HG03135 (cell line): ENCODE data around the gene GATA6.

ENCODE experiments used
- ATAC-seq: cut with Tn5 transposase; IDR thresholded peaks from one replicate; pipeline ENCODE4 v1.9.1; 2021; ENCODE audit warnings: mild to moderate bottlenecking, moderate library complexity; ENCODE audit not compliant: unreplicated experiment

GATA6 gene

DNA sequence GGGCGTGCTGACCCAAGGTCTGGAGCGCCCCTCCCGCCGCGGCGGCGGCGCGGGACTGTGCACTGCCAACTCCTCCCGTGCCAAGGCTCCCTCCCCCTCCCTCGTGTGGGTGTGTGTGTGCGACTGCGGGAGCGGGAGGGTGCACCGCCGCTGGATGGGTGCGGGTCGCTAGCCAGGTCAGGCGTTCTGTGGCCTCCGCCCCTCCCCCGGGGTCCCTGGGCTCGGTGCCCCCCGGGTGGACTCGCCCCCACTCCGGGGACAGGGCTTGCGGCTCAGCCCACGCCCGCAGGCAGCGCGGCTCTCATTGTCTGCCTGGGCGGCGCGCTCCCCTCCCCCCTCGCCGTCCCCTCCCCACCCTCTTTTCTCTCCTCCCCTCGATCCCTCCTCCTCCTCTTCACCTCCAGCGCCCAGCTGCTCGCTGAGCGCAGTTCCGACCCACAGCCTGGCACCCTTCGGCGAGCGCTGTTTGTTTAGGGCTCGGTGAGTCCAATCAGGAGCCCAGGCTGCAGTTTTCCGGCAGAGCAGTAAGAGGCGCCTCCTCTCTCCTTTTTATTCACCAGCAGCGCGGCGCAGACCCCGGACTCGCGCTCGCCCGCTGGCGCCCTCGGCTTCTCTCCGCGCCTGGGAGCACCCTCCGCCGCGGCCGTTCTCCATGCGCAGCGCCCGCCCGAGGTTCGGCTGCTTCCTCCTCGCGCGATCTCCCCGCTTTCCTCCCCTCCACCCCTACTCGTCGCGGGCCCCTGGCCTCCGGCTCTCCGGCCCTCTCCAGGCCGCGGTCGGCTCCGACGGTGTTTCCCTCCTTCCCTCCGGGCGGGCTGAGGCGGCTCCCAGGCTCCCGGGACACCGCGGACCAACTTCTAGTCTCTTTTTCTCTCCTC, at the start of gene GATA6:
TSS of gene GATA6 (plus strand) at position 579 of the 878 bp plus-strand sequence. CDS start 1,556 bp downstream, outside the sequence.
- ATAC-seq, result no peak

DNA sequence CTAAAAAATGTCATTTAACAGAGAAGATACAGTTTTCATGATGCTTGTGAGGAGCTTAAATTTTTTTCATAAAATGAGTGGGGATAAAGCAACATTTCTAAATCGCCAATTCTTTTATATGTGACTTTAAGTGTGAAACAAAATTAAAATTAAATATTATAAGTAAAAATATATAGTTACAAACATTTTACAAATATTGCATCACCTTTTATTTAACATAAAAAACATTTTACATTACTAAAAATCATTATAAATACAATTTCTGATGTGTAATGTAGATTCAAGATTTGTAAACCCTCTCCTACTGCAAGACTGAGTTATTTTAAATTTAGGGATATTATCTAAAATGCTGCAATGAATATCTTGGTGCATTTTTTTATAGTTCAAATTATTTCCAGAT, 44.4 kb upstream of the GATA6 start:
- no peak for ATAC-seq

DNA sequence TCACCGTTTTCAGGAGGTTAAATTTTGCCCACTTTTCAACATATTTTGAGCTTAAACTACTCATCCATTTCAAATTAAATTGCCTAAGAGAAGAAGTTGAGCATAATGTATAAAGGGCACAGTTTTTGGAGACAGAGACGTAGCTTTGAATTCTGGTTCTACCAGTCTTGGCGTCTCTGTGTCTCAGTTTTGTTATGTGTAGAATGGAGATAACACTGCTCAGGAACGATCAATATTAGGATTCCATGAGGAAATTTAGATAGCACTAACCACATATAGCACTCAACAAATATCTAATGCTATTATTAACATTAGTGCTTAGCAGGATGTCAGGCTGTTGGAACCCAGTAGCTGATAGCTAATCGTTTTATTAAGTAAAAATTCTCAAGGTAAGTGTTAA, 40.4 kb upstream of the GATA6 start:
- no peak for ATAC-seq

DNA sequence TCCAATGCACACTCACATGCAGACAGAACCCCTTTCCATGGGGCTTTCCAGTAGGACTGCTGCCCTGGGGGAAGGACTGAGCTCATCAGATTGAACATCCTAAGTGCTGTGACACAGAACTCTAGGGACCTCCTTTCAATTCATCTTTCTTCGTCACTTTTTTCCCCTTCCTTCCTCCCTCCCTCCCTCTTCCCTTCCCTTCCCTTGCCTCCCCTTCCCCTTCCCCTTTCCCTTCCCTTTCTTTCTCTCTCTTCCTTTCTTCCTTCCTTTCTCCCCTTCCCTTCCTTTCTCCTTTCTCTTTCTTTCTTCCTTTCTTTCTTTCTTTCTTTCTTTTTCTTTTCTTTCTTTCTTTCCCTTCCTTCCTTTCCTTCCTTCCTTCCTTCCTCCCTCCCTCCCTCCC, 39.6 kb upstream of the GATA6 start:
- no peak for ATAC-seq

DNA sequence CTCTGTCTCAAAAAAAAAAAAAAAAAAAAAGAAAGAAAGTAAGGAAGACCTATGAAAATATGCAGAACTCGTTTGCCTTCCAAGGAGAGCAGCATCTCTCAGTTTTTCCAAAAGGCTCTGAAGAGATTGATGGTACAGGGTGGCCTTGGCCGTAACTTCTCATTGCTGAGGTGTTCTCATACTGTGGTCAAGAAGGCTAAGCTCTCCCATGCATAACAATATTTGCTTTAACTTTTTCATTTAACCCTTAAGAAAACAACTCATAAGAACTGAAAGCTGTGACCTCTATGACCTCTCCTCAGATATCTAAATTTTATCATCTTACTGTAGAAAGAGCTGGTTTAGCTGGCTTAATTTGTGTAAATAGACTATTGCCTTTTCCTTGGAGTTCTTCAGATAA, 37.1 kb upstream of the GATA6 start:
- no peak for ATAC-seq

DNA sequence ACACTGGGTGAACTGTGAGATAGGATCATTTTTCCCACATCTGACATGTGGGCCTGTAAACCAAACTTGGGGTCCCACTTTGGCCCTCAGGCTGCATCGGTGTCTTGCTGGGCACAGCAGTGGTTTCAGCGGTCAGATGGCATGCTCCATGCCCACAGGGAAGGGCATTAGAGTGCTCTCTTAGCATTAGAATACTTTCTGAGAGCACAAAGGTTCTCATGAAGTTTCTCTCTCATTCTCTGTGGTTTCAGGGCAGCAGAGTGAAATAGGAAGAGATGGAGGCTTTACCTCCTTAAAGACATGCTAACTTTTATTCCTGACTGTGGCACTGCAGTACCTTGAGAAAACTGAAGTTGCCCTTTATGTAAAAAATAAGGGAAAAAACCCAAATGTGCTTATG, 36.6 kb upstream of the GATA6 start:
- no peak for ATAC-seq

DNA sequence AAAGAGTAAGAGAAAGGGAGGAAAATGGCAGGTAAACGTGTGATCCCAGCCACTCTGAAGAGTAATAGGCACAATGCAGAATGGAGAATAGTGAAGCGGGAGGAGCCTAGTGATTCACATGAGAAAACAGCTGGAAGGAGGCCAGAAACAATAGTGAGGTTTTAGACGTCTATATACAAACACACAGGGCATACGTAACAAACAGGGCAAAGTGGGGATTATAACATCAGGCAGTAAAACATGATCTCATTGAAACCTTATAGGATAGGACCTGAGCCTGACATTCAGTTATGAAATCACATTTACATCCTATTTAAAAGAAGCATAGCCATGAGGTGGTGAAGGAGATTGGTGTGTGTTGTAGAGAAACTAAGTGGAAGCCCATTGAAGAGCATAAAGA, 33.0 kb upstream of the GATA6 start:
- ATAC-seq, result no peak

DNA sequence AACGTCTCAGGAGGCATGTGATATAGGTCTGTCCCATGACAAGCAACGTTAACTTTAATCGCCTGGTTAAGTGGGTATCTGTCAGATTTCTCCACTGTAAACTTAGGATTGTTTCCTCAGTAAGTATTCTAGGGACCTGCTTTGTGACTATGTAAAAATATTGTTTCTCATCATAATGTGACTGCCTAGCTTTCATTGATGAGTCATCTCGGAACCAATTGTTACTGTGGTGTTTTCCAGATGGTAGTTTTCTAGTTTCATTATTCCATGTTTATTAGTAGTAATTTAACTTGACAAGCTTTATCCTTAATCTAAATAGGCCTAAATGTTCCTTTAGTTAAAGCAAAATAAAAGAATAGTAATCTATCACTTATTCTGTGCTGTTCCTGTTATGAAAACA, 28.2 kb upstream of the GATA6 start:
- no peak for ATAC-seq

DNA sequence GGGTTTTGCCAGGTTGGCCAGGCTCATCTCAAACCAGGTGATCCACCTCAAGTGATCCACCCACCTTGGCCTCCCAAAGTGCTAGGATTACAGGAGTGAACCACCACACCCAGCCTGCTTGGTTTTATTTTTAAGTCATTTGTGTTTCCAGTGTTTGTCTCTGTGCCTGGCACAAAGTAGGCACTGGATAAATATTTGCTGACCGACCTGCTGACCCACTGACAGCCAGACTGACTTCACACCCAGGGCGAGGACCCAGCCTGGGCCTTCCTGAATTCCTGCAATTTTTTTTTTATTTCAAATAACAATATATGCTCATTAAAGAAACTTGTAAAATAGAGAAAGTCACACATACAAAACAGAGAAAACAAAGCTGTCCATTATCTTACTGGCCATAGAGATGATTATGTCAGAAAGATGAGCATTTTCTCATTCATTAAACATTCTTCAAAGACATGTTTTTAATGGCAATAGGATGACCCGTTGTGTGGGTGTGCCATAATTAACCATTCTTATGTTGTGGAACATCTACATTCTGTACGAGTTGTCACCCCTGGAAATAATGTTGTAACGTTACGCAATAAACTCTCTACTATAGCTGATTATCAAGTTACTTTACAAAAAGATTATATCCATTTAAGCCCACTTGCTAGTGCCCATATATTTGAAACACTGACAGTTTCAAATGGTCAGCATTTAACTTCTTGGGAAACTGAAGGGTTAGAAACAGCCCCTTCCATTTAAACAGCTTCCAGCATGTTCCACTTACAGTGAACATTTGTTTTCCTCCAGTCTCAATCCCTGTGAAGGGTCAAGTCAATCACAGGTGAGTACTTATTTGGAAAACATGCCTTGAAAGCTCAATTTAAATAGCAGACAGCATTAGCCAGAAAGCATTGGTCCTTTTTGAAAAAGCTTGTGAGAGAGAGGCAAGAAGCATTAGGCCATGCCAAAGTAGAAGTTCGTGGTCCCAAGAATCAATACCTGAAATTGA, 25.7 kb upstream of the GATA6 start:
- no peak for ATAC-seq

DNA sequence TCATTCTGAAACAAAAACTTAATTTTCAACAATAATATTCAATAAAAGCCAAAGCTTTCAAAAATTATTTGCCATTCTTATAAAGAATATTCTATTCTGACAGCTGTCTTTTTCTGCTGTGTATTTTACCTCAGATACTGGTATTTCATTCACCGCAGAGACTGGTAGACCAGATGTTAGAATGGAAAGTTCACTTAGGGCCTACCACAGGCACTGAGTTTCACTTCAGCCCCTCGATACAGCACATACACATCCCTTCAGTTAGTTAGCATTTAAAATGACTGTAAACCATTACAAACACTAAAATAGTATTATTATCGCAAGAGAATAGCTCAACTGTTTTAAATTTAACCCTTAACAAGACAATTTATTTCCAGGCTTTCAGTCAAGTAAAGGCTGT, 24.2 kb upstream of the GATA6 start:
- no peak for ATAC-seq

DNA sequence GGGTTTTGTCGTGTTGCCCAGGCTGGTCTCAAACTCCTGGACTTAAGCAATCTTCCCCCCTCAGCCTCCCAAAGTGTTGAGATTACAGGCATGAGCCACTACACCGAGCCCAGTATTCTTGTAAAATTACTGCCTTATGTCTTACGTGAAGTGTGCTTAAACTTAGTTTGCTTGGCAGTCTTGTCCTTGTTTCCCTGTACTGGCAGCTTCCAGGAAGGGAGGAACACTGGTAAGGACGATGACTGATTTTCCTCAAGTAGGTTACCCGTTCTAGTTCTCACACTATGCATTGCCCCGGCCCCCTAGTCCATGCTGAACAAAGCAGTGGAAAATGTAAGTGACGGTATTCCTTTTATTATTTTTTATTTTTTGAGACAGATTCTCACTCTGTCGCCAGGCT, 19.7 kb upstream of the GATA6 start:
- ATAC-seq, result no peak

DNA sequence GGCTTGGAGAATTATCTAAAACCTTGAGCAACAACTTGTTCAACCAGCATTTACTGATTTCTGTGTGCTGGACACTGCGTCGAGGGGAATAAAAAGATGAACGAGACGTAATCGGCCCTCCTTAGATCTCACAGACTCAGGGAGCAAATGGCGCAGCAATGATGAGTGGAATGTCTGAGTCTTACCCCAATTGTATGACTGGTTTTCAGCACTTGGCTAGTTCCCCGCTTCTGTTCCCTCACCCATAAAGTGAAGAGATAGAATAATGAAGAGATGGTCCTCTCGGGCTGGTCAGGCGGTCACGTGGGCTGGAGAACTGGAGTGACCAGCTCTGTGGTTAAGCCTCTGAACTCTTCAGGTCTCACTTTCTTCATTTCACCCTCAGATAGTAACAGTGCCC, 17.3 kb upstream of the GATA6 start:
- ATAC-seq, result no peak

DNA sequence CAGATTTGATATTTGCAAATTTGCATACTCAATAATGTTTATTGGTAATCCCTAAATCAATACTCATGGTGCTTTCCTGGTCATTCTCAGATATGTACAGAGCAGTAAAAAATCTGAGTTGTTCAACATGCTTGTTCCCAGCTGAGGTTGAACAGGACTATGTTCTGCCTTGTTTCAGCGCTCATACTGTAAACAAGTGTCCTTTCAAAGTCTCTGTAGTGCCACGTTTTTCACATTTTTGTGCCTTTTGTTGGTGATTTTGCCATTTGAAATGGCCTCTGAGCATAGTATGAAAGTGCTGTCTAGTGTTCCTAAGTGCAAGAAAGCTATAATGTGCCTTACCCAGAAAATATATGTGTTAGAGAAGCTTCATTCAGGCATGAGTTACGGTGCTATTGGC, 16.0 kb upstream of the GATA6 start:
- ATAC-seq, result no peak

DNA sequence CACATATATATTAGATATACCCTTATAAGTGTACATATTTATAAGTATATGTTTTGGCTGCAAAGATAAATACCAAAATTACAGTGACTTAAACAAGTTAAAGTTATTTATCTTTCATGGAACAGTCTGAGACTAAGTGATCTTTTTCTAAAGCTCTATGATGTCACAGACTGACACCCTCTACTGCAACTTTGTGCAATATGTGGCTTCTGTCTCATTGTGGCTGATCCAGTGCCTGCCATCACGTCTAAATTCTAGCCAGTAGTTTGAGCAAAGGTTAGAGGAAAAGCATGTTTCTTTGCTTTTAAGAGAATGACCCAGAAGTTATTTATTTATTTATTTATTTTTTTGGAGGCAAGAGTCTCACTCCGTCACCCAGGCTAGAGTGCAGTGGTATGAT, 13.8 kb upstream of the GATA6 start:
- no peak for ATAC-seq

DNA sequence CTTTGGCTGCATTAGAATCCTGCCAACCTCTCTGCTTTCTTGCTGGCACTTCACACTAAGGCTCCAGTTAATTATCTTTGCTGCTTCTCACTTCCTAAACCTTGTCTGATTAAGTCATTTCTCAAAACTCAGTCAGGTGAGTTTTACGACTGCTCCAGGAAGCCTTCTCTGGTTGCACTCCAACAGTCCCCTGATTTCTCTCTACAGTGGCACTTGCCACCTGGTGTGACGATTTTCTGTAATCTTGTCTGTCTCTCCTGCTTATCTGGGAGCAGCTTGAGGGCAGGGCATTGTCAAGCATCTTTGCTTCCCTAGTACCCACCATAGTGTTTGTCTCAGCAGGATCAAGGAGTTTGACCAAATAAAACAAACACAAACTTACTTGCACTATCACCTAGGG, 10.4 kb upstream of the GATA6 start:
- ATAC-seq, result no peak

DNA sequence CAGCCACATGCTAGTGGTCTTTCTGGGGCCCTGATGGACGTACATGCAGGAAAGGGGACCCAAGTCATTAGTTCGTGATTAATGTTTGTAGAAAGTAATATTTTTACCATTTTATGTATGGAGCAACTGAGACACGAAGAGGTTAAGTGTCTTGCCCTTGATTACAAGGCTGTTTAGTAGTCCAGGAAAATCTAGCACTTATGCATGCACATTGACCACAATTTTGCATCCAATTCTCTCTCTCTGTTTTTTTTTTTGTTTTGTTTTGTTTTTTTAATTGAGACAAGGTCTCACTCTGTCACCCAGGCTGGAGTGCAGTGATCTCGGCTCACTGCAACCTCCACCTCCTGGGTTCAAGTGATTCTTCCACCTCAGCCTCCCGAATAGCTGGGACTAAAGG, 8.3 kb upstream of the GATA6 start:
- no peak for ATAC-seq

DNA sequence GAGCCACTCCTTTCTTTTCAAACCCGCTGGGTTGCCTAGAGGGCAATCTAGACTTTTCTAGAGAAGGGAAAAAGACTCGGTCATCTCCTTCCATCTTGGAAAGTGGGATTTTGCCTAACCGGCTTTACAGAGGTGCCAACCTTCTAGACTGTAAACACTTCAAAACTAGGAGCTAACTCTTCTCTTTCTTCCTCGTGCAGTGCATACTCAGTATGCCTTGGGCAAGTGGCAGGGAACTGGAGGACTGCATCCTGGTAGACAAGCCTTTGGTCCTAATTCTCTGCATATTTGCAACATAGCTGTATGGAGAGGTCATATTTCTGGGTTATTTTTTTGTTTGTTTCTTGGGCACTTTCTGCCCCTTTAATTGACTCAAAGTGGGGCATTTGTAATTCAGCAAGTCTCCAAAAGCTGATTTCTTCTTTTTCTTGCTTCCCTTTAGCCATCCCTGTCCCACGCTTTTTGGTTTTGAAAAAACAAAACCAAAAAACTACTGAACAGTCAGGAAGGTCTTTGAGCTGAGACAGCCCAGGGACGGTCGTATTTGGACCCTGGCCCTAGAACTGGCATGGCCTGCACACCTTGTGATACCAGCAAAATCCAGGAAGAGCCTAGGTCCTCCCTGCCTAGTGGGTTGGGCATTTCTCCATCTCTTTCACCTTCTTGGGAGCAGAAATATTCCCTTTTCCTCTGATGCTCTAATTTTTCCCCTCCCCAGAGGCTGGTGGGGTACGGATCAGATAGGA, 5.8 kb upstream of the GATA6 start:
- no peak for ATAC-seq

DNA sequence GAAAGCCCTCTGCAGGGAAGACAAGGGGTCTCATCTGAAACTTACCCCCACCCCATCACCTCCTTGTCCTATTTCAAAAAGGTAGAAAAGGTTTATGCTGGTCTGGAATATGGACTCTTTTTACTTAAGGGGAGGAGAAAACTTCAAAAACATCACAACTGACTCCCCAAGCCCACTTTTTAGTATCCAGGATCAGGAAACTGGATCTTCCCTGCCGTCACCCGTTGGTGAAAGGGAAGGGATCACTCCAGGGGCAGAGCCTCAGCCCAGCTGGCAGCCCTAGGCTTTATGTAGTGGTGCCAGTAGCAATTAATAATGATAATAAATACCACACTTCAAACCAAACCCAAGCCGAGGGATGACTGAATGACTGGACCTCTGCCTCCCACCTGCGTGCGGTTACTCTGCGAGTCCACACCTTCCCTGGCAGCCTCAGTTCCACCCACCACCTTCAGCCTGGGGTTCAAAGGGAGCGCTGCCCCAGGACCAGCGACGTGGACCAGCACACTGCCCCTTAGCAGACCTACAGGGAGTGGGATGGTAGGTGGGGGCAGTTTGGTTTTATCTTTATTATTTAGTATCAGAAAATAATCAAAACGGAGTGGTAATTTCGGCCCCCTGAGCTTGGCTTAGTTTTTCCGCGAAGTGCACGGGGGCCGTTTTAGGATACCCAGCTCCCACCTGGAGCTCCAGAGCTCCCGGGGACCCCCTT, 4.9 kb upstream of the GATA6 start:
- ATAC-seq, result no peak

DNA sequence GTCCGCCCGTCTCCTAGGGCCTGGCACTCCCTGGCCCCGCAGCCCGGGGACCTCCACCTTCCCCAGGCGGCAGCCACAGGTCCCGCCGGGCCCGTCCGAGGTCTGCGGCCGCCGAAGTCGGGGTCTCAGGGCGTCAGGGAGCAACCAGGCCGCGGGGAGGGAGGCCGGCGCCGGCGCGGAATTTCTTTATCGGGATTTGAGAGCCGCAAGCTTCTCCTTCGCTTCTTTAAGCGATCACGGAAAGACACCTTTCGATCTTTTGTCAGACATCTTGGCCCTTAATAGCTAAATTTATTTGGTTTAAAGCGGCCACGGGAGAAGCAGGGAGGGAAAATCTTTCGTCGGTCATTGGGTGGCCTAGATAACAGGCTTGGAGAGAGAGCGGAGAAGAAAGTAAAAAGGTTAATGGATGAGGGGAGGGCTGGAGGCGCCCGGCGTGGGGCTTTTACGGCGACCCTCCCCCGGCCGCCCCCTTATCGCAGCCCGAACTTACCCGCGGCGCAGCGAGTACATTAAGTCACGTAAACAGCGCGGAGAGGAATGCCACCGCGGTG, 4.3 kb upstream of the GATA6 start:
- ATAC-seq, result no peak

DNA sequence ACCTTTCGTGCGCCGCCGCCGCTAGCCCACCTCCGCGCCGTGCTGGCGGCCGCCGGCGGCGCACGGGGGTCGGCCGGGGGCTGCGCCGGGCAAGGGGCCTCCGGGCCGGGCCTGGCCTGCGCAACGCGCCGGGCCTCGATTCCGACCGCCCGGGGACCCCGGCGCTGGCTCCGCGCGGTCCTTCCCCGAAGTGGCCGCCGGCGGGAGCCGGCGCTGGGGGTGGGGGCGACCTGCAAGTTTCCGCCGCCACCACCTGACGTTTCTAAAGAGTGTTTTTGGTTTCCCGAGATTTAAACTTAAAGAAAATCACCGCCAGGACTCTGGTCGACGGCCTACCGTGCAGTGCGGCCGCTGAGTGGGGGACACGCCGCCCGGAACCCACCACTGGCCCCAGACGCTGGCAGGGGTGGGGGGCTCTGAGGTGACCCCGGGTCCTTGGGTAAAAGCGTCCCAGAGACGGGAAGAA, 3.8 kb upstream of the GATA6 start:
- ATAC-seq, result no peak
